Activated CD4-positive, alpha-beta T cell treated with anti-CD3 and anti-CD28 coated beads, Interleukin-2, amount 10 ng/mL, durations not matched to agents 7 days and 5 days (primary cell): ENCODE data around the gene SUB1. TPM values are rescaled to one million over a fixed set of nuclear protein-coding genes. Genes with fewer than 3 reads are reported as not detected.
"Not testable (repeated sequence)": the region's sequence is repeated elsewhere in the genome, so short reads cannot be mapped to it uniquely, and the experiment has no call there.

Source experiments
- CTCF ChIA-PET: fragments of 350-600 bp; sonication (Branson Sonifier 250); formaldehyde crosslinking; loops from one replicate; lab custom pipeline; 2021; ENCODE audit warnings: antibody characterized with exemption; lab: Charles Lee
- POLR2A ChIA-PET: fragments of 350-600 bp; sonication (Branson Sonifier 250); formaldehyde crosslinking; loops from one replicate; lab custom pipeline; 2021; ENCODE audit warnings: antibody characterized with exemption; lab: Charles Lee
- DNase-seq: peaks from one replicate; pipeline ENCODE4 v3.0.0-alpha.2; 2020
- H3K27ac Mint-ChIP-seq: one replicate; pipeline ENCODE4 v1.8.0; 2021; ENCODE audit warnings: mild to moderate bottlenecking, moderate library complexity, mixed read lengths
- H3K27me3 Mint-ChIP-seq: one replicate; pipeline ENCODE4 v1.8.0; 2021; ENCODE audit warnings: mixed read lengths
- H3K36me3 Mint-ChIP-seq: one replicate; pipeline ENCODE4 v1.8.0; 2021; ENCODE audit warnings: low read depth, mixed read lengths
- H3K4me1 Mint-ChIP-seq: one replicate; pipeline ENCODE4 v1.8.0; 2021; ENCODE audit warnings: mixed read lengths
- H3K4me3 Mint-ChIP-seq: one replicate; pipeline ENCODE4 v1.8.0; 2021; ENCODE audit warnings: mild to moderate bottlenecking, moderate library complexity, mixed read lengths
- H3K9me3 Mint-ChIP-seq: one replicate; pipeline ENCODE4 v1.8.0; 2021; ENCODE audit warnings: mixed read lengths
- total RNA-seq, 2 experiments: library from RNA; stranded (reverse); gene quantifications; one replicate each; pipeline ENCODE4 v1.2.3, GENCODE V29; 2021

The SUB1 gene
- total RNA-seq, 2 experiments from 2014 or later: 430 to 446 TPM

DNA sequence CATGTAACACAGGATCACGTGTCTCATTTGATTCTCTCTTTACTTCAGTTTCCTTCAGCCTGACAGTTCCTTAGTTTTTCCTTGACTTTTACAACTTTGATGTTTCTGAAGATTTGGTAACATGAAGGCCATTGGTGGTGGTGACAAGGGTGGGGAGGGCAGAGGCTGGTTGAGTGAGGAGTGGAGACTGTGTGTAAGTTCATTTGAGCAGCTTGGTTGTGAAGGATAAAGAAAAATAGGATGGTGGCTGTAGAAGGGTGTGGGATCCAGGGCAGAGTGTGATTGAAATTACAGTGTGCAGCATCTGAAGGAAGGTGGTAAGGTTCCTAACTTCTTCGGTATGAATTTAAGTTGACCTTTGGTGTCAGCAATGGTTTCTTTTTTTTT is 20.4 kb downstream of the SUB1 start:
- H3K4me1 Mint-ChIP-seq: peaks cover 16% of the 10 kb centered on the region
- H3K9me3 Mint-ChIP-seq: no peaks in the 10 kb centered on the region
- DNase-seq: no peak
- no peaks in the 10 kb centered on the region for H3K27me3 Mint-ChIP-seq
- no peak overlapping the region for H3K4me3 Mint-ChIP-seq
- CTCF ChIA-PET: interaction anchor here (1.0 to 1.8 kb wide), 3 partner anchors 16 to 131 kb away, joined by 3 to 4 read pairs (median 3); no protein-coding TSS in a partner anchor
- H3K27ac Mint-ChIP-seq: peak overlapping the region; percentile 1
- peaks cover 45% of the 10 kb centered on the region for H3K36me3 Mint-ChIP-seq
- POLR2A ChIA-PET: no interaction called here

DNA sequence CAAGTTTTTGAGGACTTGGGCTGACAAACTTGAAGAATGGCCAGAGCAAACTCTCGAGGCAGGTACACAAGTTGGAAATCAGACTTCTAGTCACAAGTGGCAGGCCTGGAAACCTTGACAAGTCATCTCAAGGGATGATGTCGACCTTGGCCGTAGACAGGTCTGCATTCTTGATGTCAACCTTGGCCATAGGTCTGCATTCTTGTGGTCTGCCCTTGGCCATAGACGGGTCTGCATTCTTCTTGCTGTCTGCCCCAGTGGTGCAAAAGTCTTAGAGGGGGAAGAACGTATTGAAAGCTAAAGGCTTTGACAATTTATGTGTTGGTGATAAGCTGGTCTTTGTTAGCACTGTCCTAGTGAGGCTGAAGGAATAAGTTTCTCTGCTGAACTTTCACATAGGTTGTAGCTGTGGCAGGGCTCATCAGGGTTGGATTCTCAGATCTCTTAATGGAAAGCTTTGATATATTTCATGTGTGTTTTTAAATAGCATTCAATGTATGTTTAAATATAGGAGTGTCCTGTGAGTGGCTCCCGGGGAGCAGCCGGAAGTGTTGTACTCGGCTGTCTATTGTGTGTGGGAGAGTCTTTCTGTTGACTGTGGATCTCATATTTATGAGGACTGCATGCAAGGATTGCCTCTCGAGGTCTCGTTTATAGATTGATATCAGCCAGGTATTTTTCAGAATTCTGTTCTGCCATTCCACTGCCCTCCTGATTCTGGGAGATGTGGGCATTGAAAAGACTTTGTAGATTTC is 27.0 kb downstream of the SUB1 start:
- ChIA-PET CTCF (interaction anchor here (0.7 to 1.5 kb wide), 3 partner anchors 9 to 371 kb away, joined by 3 to 4 read pairs (median 3); no protein-coding TSS in a partner anchor), POLR2A (no interaction called here)
- H3K9me3 Mint-ChIP-seq: no peaks in the 10 kb centered on the region
- peaks cover 8% of the 10 kb centered on the region for H3K36me3 Mint-ChIP-seq
- DNase-seq: no peak
- H3K27me3 Mint-ChIP-seq: no peaks in the 10 kb centered on the region
- H3K4me3 Mint-ChIP-seq: no peak overlapping the region
- H3K4me1 Mint-ChIP-seq: peaks cover 3% of the 10 kb centered on the region
- no peak overlapping the region for H3K27ac Mint-ChIP-seq

DNA sequence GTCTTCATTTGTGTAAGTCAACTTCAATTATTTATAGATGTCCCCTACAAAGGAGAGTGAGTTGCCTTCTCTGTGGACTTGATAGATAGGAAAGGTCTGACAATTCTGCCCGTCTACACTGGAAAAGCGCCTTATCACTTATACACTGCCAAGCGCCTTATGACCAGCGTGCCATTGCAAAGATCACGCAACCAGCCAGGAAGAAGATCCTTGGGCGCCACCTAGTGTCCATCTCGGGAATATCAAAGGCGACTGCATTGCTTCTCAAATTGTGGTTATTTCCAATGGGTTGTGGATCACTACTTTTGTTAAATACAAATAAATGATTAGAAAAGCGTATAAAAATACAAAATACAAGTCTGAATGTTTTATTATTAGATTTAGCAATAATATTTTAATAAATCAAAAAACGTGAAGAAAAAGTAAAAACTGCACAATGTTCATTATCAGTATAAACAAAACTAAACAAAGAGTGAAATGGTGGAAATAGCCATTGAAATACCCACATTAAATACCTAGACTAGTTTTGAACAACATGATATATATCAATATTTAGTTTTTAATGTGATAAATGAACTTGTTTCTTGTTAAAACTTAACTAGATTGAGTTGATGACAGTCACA is 27.8 kb downstream of the SUB1 start:
- Mint-ChIP-seq H3K9me3 (no peaks in the 10 kb centered on the region), H3K36me3 (peaks cover 8% of the 10 kb centered on the region), H3K4me1 (peaks cover 3% of the 10 kb centered on the region), H3K27me3 (no peaks in the 10 kb centered on the region), H3K4me3 (no peak overlapping the region), H3K27ac (no peak overlapping the region)
- ChIA-PET CTCF (interaction anchor here (0.6 to 1.5 kb wide), 5 partner anchors 8 to 371 kb away, joined by 3 to 6 read pairs (median 4); no protein-coding TSS in a partner anchor), POLR2A (no interaction called here)
- DNase-seq: peak; percentile 87

- no peaks in the 10 kb centered on the region for H3K36me3 Mint-ChIP-seq
- DNase-seq: no peak
- CTCF ChIA-PET: interaction anchor here (0.7 kb wide), 1 partner anchor 13 kb away, joined by 3 read pairs; no protein-coding TSS in a partner anchor
Observed at GRCh38 chr5:32615236-32615635, 29.9 kb downstream of the SUB1 start.

DNA sequence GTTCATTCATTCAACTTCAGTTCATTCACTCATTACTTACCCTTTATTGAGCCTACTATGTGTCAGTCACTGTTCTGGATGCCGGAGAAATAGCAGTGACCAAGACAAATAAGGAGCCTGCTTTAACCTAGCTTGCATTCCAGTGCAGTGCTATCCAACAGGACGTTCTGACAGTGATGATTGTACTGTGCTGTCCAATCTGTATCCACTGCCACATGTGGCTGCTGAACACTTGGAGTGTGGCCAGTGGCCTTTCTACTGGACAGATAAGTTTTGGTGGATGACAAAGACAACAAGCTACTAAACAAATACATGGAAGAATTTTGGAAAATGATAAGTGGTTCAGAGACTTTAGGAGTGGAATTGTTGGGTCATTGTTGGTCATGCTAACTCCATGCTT is 33.6 kb downstream of the SUB1 start:
- DNase-seq: no peak
- no peak overlapping the region for H3K27ac Mint-ChIP-seq
- H3K4me3 Mint-ChIP-seq: no peak overlapping the region
- H3K27me3 Mint-ChIP-seq: no peaks in the 10 kb centered on the region
- no peaks in the 10 kb centered on the region for H3K9me3 Mint-ChIP-seq
- H3K36me3 Mint-ChIP-seq: no peaks in the 10 kb centered on the region
- CTCF ChIA-PET: interaction anchor here (0.6 kb wide), 1 partner anchor 534 kb away, joined by 3 read pairs; no protein-coding TSS in a partner anchor
- POLR2A ChIA-PET: no interaction called here
- H3K4me1 Mint-ChIP-seq: peaks cover 2% of the 10 kb centered on the region

More at GRCh38 chr5:32615236-32615635, 29.9 kb downstream of the SUB1 start:
- H3K9me3 Mint-ChIP-seq: no peaks in the 10 kb centered on the region
- H3K4me1 Mint-ChIP-seq: peaks cover 3% of the 10 kb centered on the region
- H3K27me3 Mint-ChIP-seq: no peaks in the 10 kb centered on the region
- POLR2A ChIA-PET: no interaction called here
- no peak overlapping the region for H3K27ac Mint-ChIP-seq
- H3K4me3 Mint-ChIP-seq: no peak overlapping the region

DNA sequence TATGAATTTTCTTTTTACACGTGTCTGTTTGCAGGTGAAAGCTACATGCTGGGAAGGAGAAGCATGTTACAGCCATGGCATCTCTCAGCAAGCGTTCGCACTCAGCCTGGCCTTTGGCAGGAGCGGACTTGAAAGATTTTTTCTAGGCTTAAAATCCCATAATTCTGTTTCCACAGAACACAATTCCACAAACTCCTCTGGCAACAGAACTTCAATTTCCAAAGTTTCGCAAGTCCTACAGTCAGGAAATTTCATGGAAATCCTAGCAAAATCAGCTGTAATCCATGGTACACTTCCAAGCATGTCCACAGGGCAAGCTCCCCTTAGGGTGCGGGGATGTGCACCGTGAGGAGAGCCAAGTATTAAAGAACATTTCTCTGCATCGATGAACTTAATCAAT is 35.9 kb downstream of the SUB1 start:
- Mint-ChIP-seq H3K4me3 (no peak overlapping the region), H3K27ac (no peak overlapping the region), H3K36me3 (no peaks in the 10 kb centered on the region), H3K4me1 (peaks cover 2% of the 10 kb centered on the region), H3K9me3 (no peaks in the 10 kb centered on the region), H3K27me3 (no peaks in the 10 kb centered on the region)
- CTCF ChIA-PET: interaction anchor here (1.6 to 1.7 kb wide), 2 partner anchors 9 to 131 kb away, joined by 3 to 4 read pairs; no protein-coding TSS in a partner anchor
- POLR2A ChIA-PET: no interaction called here
- DNase-seq: no peak

DNA sequence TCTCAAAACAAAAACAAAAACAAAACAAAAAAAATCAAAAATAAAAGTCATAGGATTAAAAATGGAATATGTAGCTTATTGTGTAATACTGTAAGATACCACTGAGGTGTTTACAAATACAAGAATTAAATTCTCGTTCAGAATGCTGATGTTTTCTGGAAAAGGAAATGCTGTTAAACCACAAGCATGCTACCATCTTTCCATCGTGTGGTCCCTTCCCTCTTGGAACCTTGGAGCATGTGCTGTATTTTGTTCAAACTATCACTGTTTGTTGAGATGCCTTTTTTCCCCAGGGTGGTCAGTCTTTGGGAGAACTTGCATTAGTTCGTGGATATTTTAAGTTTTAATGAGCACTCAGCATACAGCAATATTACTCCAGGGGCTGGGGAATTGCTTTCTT is 39.7 kb downstream of the SUB1 start:
- Mint-ChIP-seq H3K4me1 (no peaks in the 10 kb centered on the region), H3K36me3 (no peaks in the 10 kb centered on the region), H3K9me3 (no peaks in the 10 kb centered on the region), H3K27me3 (no peaks in the 10 kb centered on the region), H3K4me3 (no peak overlapping the region), H3K27ac (no peak overlapping the region)
- ChIA-PET CTCF (interaction anchor here (1.1 kb wide), 1 partner anchor 11 kb away, joined by 6 read pairs; no protein-coding TSS in a partner anchor), POLR2A (no interaction called here)
- DNase-seq: no peak

DNA sequence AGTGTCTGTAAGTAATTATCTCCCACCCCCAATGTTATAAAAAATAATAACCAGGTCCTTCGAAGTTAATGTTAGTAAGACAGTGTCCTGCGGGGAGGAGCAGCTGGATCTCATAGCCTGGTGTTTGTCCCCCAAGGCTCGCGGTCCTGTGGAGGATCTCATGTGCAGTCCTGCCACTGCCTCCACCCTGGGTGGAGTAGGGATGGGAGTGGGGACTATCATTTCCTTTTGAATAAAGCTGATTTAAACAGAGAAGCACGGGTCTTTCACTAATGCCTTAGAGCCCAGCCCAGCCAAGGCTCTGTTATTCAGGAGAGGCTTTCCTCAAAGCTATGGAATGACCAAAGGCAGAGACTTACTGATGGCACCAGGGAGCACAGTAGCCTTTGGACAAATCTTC is 40.2 kb downstream of the SUB1 start:
- H3K27me3 Mint-ChIP-seq: no peaks in the 10 kb centered on the region
- ChIA-PET CTCF (interaction anchor here (1.1 kb wide), 1 partner anchor 12 kb away, joined by 6 read pairs; no protein-coding TSS in a partner anchor), POLR2A (no interaction called here)
- H3K27ac Mint-ChIP-seq: no peak overlapping the region
- H3K36me3 Mint-ChIP-seq: no peaks in the 10 kb centered on the region
- H3K9me3 Mint-ChIP-seq: no peaks in the 10 kb centered on the region
- DNase-seq: no peak
- H3K4me3 Mint-ChIP-seq: no peak overlapping the region
- no peaks in the 10 kb centered on the region for H3K4me1 Mint-ChIP-seq

- no peaks in the 10 kb centered on the region for H3K36me3 Mint-ChIP-seq
- H3K27me3 Mint-ChIP-seq: no peaks in the 10 kb centered on the region
- no peaks in the 10 kb centered on the region for H3K9me3 Mint-ChIP-seq
- H3K27ac Mint-ChIP-seq: no peak overlapping the region
- no peaks in the 10 kb centered on the region for H3K4me1 Mint-ChIP-seq
- ChIA-PET POLR2A (no interaction called here), CTCF (interaction anchor here (1.3 kb wide), 1 partner anchor 12 kb away, joined by 3 read pairs; no protein-coding TSS in a partner anchor)
- H3K4me3 Mint-ChIP-seq: no peak overlapping the region
- no peak for DNase-seq
Observed at GRCh38 chr5:32627219-32627870, 42.0 kb downstream of the SUB1 start.

DNA sequence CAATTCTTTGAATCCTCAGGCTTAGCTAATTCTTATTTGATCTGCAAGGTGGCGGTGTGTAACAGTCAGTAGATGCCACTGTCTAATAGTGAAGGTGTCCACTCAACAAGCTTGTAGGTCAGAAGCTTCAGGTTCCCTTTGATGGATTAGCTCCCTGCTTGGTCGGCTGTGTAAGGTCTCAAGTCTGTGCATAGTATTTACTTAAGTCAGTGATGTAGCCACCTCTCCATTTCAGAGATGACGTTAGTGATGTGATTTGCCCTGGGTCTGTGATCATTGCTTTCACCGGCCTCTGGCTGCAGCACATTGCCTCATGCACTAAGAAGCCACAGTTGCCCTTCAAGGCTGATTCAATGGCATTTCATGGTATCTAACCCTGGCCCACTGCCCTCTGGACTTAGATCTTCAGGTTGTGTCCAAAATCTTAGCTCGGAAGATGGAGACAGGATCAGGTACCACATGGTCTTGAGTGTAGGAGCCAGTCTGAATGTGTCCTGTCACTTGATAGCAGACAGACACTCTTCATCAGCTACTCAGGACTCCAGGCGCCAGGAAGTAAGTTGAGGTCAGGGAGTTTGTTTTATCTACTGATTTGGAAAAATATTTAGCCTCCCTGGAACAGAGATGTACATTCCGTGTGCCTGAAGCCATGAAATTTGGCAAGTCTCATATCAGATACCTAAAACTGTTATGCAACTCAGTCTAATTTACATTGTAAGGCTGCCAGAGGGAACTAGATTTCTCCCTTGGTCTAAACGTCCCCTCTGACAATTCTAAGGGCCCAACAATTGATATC is 42.9 kb downstream of the SUB1 start:
- Mint-ChIP-seq H3K27me3 (no peaks in the 10 kb centered on the region), H3K27ac (no peak overlapping the region), H3K36me3 (no peaks in the 10 kb centered on the region), H3K4me3 (no peak overlapping the region), H3K4me1 (no peaks in the 10 kb centered on the region), H3K9me3 (no peaks in the 10 kb centered on the region)
- CTCF ChIA-PET: interaction anchor here (1.3 kb wide), 1 partner anchor 13 kb away, joined by 3 read pairs; no protein-coding TSS in a partner anchor
- DNase-seq: no peak
- POLR2A ChIA-PET: no interaction called here

GRCh38 chr5:32630867-32631491 is 45.6 kb downstream of the SUB1 start:
- CTCF ChIA-PET: no interaction called here

DNA sequence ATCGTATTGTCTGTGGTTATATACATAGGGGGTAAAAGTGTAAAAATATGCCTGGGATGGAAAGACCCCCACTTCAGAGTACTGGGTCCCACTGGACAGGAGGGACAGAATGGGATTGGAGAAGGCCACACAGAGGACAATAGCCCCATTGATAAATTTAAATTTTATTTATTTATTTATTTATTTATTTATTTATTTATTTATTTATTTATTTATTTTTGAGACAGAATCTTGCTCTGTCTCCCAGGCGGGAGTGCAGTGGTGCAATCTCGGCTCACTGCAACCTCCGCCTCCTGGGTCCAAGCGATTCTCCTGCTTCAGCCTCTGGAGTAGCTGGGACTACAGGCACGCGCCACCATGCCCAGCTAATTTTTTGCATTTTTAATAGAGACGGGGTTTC is 47.7 kb downstream of the SUB1 start:
- H3K27me3 Mint-ChIP-seq, H3K4me3 Mint-ChIP-seq, H3K9me3 Mint-ChIP-seq, POLR2A ChIA-PET, H3K27ac Mint-ChIP-seq, H3K4me1 Mint-ChIP-seq, H3K36me3 Mint-ChIP-seq, DNase-seq: not testable (repeated sequence)
- CTCF ChIA-PET: interaction anchor here (0.8 kb wide), 1 partner anchor 13 kb away, joined by 3 read pairs; no protein-coding TSS in a partner anchor

More at GRCh38 chr5:32630867-32631491, 45.6 kb downstream of the SUB1 start:
- Mint-ChIP-seq H3K36me3 (no peaks in the 10 kb centered on the region), H3K9me3 (no peaks in the 10 kb centered on the region), H3K27me3 (no peaks in the 10 kb centered on the region), H3K27ac (no peak overlapping the region), H3K4me3 (no peak overlapping the region), H3K4me1 (no peaks in the 10 kb centered on the region)
- POLR2A ChIA-PET: no interaction called here
- no peak for DNase-seq
